GM21515 (cell line): Measurements from ENCODE around the gene ADSS1.

Experiments
- ATAC-seq: cut with Tn5 transposase; IDR thresholded peaks from one replicate; pipeline ENCODE4 v1.9.1; 2021; ENCODE audit not compliant: unreplicated experiment

The ADSS1 gene

DNA sequence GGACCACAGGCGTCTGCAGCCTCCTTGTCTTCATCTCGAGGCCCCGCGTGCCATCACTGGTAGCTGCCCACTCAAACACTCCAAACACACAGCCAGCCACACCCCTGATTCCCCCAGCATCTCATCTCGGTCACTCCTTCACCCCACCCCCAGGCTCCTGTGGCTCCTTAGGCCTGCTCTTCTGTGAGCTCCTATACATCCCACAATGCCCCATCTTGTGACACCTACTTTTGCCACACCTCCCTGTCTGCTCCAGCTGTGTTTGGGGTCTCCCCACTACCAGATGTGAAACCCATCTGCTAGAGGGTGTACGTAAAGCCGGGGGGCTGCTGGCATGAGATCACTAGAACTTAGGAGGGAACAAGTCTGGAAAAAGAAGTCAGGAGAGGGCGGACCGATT lies 67.4 kb downstream of the ADSS1 start:
- no peak for ATAC-seq

DNA sequence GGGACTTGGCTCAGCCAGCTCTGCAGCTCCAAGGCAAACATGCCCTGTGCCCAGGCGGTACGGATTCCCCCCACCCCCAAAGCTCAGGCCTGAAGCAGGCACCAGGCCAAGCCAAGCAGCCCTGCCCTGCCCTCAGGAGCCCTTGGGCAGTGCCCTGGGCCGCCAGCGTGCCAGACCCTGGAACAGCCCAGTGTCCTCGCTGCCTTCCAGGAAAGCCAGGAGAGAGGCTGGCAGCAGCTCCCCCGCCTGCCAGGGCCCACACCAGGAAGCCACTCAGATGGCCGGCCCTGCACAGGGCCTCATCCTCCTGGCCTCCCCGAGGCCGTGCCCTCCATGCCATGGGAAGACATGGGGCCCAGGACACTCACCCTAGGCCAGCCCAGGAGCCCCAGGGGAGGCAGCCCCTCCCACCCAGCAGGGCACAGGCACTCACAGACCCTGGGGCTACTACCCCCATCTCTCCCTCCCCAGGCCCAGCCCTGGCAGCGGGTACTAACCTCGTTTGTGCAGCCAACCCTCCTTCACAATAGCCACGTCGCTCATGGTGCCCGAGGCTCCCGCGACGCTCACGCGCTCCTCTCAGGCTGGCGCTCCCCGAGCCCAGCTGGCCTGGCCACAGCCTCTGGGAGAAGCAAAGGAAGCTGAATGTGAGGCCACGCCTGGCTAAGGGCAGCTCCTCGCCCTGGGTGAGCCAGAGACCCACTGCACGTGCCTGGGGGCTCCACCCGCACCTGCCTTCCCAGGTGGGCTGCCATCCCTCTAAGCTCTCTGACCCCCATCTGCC lies 68.3 kb downstream of the ADSS1 start:
- ATAC-seq, result no peak

DNA sequence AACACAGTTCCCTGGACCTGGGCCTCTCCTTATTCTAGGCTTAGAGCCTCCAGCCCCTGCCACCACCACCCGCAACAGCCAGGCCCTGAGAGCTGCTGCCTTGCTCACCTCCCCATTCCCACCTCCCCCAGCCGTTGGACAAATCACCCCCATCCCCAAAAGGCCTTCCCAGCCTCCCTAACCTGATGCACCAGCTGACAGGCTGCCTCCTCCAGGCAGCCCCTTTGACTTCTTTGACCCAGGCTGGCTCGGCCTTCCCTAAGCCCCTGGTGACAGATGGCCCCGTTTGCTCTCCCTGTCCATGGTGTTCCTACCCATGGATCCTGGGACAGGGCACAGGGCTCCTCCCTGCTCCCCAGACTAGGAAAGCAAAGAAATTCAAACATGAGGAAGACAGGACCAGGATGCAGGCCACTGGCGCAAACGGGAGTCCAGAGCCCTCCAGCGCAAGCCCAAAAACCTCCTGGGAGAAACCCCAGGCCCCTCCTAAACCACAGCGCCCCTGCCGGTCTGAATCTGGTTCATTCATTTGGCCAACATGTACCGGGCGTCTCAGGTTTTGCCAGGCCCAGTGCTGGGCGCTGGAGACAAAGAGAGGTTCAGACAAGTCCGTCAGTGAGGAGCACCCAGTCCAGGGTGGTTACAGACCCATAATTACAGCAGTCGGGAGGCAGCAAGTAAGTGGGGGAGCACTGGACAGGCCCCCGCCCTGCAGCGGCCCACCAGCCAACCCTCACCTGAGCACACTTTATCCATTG lies 69.1 kb downstream of the ADSS1 start:
- no peak for ATAC-seq

DNA sequence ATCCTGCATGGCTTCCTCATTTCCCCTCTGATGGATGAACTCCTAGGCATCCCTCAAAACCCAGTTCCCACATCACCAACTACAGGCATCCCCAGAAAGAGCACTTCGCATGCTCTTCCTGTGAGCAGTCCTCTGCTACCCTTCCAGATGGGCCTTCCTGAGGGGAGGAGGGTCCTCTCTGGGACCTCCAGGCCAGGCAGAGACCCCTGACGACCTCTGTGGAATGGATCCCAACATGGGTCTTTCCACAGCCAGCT lies 69.6 kb downstream of the ADSS1 start:
- ATAC-seq, result no peak

DNA sequence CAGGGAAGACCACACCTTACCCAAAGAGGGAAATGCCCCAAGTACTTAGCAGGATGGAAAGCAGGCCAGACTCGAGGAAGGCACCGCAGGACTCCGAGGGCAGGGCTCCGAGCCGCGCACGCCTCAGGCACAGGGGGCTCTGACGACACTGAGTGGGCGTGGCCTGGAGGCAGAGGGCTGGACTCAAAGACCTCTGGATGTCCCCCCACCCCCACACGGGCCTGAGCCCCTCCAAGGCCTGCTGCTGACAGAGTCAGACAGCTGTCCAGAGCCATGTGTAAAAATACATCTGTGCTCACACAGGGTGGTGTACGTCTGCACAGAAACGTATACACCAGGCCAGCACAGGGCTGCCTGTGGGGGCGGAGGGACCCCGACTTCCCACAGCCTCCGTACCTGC lies 70.1 kb downstream of the ADSS1 start:
- no peak for ATAC-seq

GRCh38 chr14:104794631-104794992 lies 70.6 kb downstream of the ADSS1 start:
- ATAC-seq, result no peak

DNA sequence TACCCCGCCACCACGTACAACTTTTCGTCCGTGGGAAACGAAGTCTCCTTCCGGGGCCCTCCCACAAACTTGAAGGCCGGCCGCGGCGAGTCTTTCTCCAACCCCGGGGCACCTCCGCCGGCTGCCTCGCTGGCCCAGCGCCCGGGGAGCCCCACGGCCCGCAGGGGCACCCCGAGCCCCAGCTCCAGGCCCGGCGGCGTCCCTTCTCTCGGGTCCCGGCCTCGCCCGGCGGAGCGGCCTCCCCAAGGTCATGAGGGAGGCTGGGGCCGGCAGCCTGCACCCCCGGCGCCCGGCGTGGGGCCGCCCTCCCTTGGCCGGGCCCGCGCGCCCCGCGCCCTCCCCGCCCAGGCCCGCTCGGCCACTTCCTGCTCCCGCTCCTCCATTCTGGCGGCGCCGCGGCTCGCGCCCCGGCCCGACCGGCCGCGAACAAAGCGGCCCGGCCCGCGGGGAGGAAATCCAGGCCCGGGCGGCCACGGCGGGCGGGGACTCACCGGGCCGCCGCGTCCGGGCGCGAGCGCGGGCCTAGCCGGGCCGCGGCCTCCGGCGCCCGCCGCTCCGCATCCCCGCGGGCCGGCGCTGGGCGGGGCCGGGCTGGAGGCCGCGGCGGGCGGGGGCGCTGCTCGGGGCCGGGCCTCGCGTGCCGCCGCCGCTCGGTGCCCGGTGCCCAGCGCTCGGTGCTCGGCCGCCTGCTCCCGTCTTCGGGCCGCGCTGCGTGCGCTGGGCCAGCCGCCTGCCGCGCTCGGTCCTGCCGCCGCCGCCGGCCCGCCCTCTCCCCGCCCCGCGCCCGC lies 71.2 kb downstream of the ADSS1 start, which contains the start of gene AKT1:
Gene AKT1 (minus strand): TSS at position 756 of the 788 bp plus-strand sequence. CDS start 3,105 bp downstream, outside the sequence.
- no peak for ATAC-seq

- ATAC-seq, result no peak
These were observed 72.0 kb downstream of the ADSS1 start for GRCh38 chr14:104795781-104796686.

DNA sequence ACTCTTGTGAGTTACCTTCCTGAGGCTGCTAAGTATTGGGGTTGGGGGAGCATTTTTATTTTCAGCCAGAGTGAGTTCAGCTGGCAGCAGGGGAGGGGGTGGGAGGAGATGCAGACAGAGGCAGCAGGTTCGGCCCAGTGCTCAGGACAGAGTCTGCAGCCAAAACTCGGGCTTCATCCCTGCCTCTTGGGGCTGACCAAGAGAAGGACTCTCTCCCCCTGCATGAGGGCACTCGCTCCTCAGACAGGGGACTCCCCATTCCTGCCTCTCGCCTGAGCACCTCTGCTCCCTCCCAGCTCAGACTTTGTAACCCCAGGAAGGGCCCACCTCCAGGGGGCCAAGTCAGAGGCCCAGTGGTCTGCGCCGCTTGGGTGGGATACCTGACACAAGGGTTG lies 72.7 kb downstream of the ADSS1 start:
- ATAC-seq, result no peak
